HG02885 (cell line): ENCODE data around the gene CCL21.

Source experiments
- ATAC-seq: cut with Tn5 transposase; IDR thresholded peaks from one replicate; pipeline ENCODE4 v1.9.1; 2021; ENCODE audit warnings: mild to moderate bottlenecking; ENCODE audit not compliant: unreplicated experiment, poor library complexity

Gene CCL21

GRCh38 chr9:34675048-34675714 is 34.8 kb downstream of the CCL21 start:
- ATAC-seq: peak; percentile 50

- no peak for ATAC-seq
These were observed 35.5 kb downstream of the CCL21 start for GRCh38 chr9:34674440-34674839.

GRCh38 chr9:34671307-34671706 is 38.6 kb downstream of the CCL21 start:
- no peak for ATAC-seq

GRCh38 chr9:34669809-34670562 is 40.0 kb downstream of the CCL21 start:
- no peak for ATAC-seq

- peak; percentile 80 for ATAC-seq
These were observed 44.3 kb downstream of the CCL21 start for GRCh38 chr9:34665381-34666250.

GRCh38 chr9:34665067-34665380 is 44.9 kb downstream of the CCL21 start:
- no peak for ATAC-seq

GRCh38 chr9:34664281-34665066 is 45.5 kb downstream of the CCL21 start:
- ATAC-seq: peak; percentile 57

GRCh38 chr9:34663303-34663605 is 46.7 kb downstream of the CCL21 start:
- ATAC-seq: no peak

GRCh38 chr9:34662526-34663302 is 47.2 kb downstream of the CCL21 start, which contains the start of gene CCL27:
Gene CCL27 (minus strand): TSS chr9:34662657. CDS start chr9:34662633, 24 bp downstream.
- no peak for ATAC-seq

GRCh38 chr9:34659592-34660253 is 50.2 kb downstream of the CCL21 start:
- no peak for ATAC-seq
